Cardiac fibroblast (primary cell): Measurements from ENCODE around the gene KCNJ14.
"Not testable (repeated sequence)": the region's sequence is repeated elsewhere in the genome, so short reads cannot be mapped to it uniquely, and the experiment has no call there.

ENCODE experiments used
- DNase-seq, 2 donors: peaks; one replicate each; pipeline versions ENCODE4 v3.0.0 to v3.0.0-alpha.2; 2010; ENCODE audit warnings: low read depth in 2 of 2
- H3K4me3 ChIP-seq, 2 donors: replicated peaks in 1 of 2; 1 replicate in 1 of 2; 2 replicates in 1 of 2; pipeline ENCODE4 v1.5.1; 2011; ENCODE audit warnings: low read depth in 2 of 2, low read length in 2 of 2, mild to moderate bottlenecking in 2 of 2, moderate library complexity in 1 of 2
- TF ChIP-seq, protein P1 (sequence below): IDR thresholded peaks from one replicate; pipeline ENCODE4 v1.5.1; 2011; ENCODE audit warnings: low read depth, mild to moderate bottlenecking, low read length, inconsistent platforms

Gene KCNJ14

DNA sequence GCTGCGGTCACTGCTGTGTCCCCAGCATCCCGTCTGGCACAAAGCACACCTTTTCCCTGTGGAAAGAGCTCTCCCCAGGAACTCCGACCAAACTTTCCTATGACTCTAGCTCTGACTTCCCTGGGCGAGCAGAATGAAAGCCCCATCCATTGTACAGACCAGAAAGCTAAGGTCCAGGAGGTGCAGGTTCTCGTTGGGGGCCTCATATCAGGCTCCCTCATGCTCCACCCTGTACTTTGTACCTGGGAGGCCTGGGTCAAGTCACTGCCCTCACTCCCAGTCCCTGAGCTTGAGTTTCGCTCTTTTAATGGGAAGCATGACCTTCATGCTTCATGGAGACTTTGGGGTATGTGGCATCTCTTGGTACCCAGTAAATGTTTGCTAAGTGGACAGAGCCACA, 32.2 kb downstream of the KCNJ14 start:
- TF ChIP-seq, protein P1, sequence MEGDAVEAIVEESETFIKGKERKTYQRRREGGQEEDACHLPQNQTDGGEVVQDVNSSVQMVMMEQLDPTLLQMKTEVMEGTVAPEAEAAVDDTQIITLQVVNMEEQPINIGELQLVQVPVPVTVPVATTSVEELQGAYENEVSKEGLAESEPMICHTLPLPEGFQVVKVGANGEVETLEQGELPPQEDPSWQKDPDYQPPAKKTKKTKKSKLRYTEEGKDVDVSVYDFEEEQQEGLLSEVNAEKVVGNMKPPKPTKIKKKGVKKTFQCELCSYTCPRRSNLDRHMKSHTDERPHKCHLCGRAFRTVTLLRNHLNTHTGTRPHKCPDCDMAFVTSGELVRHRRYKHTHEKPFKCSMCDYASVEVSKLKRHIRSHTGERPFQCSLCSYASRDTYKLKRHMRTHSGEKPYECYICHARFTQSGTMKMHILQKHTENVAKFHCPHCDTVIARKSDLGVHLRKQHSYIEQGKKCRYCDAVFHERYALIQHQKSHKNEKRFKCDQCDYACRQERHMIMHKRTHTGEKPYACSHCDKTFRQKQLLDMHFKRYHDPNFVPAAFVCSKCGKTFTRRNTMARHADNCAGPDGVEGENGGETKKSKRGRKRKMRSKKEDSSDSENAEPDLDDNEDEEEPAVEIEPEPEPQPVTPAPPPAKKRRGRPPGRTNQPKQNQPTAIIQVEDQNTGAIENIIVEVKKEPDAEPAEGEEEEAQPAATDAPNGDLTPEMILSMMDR = no peak
- H3K4me3 ChIP-seq = no peak overlapping the region
- no peak for DNase-seq

DNA sequence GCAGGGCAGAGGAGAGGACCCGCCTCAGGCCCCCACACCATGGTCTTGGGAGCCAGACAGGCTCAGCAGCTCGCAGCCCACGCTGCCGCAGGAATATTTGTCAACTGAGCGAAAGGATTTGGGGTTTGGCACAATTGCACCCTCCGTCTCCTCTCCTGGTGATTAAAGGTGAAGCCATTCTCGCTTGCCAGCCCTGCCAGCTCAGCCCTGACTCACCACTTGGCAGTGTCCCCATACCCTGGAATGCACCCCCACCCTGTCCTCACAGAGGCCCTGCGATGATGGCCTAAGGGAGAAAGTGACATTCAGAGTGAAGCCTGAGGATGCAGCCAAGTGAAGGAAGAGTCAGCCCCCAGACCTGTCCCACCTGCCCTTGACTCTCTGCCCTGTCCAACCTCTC, 32.6 kb downstream of the KCNJ14 start:
- TF ChIP-seq, protein P1 = no peak
- H3K4me3 ChIP-seq = no peak overlapping the region
- peak; percentile 70 to 72 for DNase-seq

GRCh38 chr19:48488478-48488877, 33.1 kb downstream of the KCNJ14 start:
- not testable (repeated sequence) for DNase-seq, H3K4me3 ChIP-seq

DNA sequence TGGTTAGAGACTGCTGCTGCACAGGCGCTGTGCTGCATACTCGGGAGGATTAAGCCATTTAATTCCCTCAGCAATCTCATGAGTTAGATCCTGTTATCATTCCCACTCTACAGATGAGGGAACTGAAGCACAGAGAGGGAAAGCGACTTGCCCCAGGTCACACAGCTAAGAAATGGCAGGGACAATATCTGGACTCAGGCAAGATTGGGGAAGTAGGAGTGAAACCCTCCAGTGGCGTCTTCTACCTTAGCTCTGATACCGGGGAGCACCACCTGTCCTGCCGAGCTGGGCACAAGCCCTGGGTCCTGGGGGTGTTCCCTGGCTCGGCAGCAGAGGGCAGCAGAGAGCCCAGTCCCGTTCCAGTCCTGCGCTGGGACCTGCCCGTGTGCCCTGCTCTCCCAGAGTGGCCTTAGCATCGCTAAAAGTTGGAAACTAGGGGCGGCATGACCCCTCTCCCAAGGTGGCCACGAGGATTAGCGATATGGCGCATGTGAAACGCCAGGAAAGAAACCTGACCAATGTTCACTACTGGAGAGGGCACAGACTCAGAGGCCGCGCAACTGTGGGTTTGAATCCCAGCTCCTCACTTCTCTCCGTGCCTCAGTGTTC, 34.3 kb downstream of the KCNJ14 start:
- no peak overlapping the region for H3K4me3 ChIP-seq
- TF ChIP-seq, protein P1 = peak; percentile 99
- peak; percentile 62 to 63 for DNase-seq

DNA sequence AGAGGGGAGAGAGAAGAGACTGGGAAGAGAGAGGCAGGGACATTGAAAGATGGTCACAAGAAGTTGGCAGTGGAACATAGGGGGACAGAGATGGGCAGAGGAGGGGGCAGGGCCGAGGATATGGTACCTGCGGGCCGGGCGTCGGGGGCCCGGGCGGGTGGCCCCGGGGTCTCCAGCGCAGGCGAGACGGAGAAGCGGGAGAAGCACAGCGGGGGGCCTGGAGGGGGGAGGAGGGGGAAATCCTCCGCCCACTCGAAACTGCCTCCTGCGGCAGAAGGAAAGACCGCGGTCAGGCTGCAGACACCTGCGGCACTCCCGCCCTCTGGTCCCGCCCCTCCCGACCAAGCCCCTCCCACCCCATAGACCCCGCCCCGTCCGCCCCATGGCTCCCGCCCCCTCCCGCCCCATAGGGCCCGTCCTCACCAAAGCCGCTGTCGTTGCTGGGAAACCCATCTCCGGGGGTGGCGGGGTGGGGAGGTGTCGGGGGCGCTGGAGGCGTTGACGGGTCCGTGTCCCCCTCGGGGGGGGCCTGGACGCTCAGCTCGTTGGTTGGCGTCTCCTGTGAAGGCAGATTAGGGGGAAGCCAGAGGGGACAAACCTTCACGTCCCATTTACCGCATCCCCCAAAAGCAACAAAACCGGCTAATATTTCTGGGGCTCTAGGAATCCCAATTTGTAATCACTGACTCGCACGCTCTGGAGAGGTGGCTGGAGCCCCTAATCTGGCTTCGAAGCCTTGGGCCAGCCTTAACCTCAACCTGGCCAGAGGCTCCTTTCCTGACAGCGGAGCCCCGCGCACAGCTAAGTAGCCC, 35.8 kb downstream of the KCNJ14 start:
- TF ChIP-seq, protein P1 = no peak
- no peak for DNase-seq
- no peak overlapping the region for H3K4me3 ChIP-seq

GRCh38 chr19:48491793-48492123, 36.4 kb downstream of the KCNJ14 start:
- TF ChIP-seq, protein P1 = no peak
- no peak overlapping the region for H3K4me3 ChIP-seq
- no peak for DNase-seq

DNA sequence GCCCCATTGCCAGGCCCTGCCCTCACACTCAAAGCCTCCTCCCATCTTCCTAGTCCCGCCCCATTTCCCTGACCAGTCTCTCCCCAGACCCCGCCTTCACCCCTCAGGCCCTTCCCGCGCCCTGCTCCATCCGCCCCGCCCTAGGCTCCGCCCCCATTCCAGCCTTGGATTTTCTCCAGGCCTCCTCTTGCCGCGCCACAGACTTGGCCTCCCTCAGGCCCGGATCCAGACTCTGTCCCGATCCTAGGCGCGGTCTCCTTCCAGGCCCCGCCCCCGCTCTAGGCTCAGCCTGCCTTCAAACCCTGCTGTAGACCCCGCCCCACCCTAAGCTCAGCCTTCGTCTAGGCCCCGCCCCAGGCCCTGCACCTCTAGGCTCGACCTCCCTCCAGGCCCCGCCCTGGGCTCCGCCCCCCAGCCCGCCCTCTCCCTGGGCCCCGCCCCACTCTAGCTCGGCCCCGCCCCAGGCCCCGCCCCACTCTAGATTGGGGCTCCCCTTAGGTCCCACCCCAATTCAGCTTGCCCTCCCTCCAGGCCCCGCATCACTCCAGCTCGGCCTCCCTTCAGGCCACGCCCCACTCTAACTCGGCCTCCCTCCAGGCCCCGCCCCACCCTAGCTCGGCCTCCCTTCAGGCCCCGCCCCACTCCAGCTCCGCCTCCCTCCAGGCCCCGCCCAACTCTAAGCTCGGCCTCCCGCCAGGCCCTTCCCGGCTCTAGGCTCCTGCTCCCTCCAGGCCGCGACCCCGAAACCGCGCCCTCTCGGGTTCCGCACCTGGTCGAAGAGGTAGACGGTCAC, 37.7 kb downstream of the KCNJ14 start:
- TF ChIP-seq, protein P1 = no peak
- DNase-seq = peak; percentile 99
- H3K4me3 ChIP-seq = peak overlapping the region; percentile 58 to 66
